ENCODE measurements around the gene LAPTM4A.
"Not testable (repeated sequence)": the region's sequence is repeated elsewhere in the genome, so short reads cannot be mapped to it uniquely, and the experiment has no call there.

LAPTM4A gene

GRCh38 chr2:20077411-20077940, 26.0 kb upstream of the LAPTM4A start:
- no peak for DNase-seq (ENCODE audit: low read depth, low spot score)
- H3K27ac ChIP-seq: no peak overlapping the region

GRCh38 chr2:20076757-20077156, 25.3 kb upstream of the LAPTM4A start:
- no peak for DNase-seq (ENCODE audit: low read depth, low spot score)
- no peak overlapping the region for H3K27ac ChIP-seq

GRCh38 chr2:20074901-20075300, 23.5 kb upstream of the LAPTM4A start:
- DNase-seq (ENCODE audit: low read depth, low spot score): no peak
- no peak overlapping the region for H3K27ac ChIP-seq

GRCh38 chr2:20074046-20074648, 22.7 kb upstream of the LAPTM4A start:
- DNase-seq (ENCODE audit: low read depth, low spot score); H3K27ac ChIP-seq: not testable (repeated sequence)

- DNase-seq (ENCODE audit: low read depth, low spot score): no peak
- no peak overlapping the region for H3K27ac ChIP-seq
These were observed 22.0 kb upstream of the LAPTM4A start for GRCh38 chr2:20073460-20073859.

GRCh38 chr2:20072436-20073158, 21.2 kb upstream of the LAPTM4A start:
- peak overlapping the region; percentile 61 for H3K27ac ChIP-seq
- DNase-seq (ENCODE audit: low read depth, low spot score): no peak

- DNase-seq (ENCODE audit: low read depth, low spot score): peak; percentile 26
- H3K27ac ChIP-seq: peak overlapping the region; percentile 61
These were observed 20.3 kb upstream of the LAPTM4A start for GRCh38 chr2:20071397-20072383.

- DNase-seq (ENCODE audit: low read depth, low spot score): no peak
- no peak overlapping the region for H3K27ac ChIP-seq
These were observed 18.3 kb upstream of the LAPTM4A start for GRCh38 chr2:20069756-20070155.

- DNase-seq (ENCODE audit: low read depth, low spot score): peak; percentile 79
- H3K27ac ChIP-seq: peak overlapping the region; percentile 84
These were observed 16.7 kb upstream of the LAPTM4A start for GRCh38 chr2:20067992-20068584.

GRCh38 chr2:20065885-20066602, 14.6 kb upstream of the LAPTM4A start:
- DNase-seq (ENCODE audit: low read depth, low spot score): peak; percentile 91
- peak overlapping the region; percentile 84 for H3K27ac ChIP-seq

GRCh38 chr2:20064841-20065240, 13.4 kb upstream of the LAPTM4A start:
- no peak for DNase-seq (ENCODE audit: low read depth, low spot score)
- peak overlapping the region; percentile 84 for H3K27ac ChIP-seq

GRCh38 chr2:20064421-20064820, 13.0 kb upstream of the LAPTM4A start:
- no peak for DNase-seq (ENCODE audit: low read depth, low spot score)
- H3K27ac ChIP-seq: peak overlapping the region; percentile 84

GRCh38 chr2:20062615-20063545, 11.5 kb upstream of the LAPTM4A start:
- DNase-seq (ENCODE audit: low read depth, low spot score): no peak
- H3K27ac ChIP-seq: no peak overlapping the region

- no peak for DNase-seq (ENCODE audit: low read depth, low spot score)
- no peak overlapping the region for H3K27ac ChIP-seq
These were observed 10.5 kb upstream of the LAPTM4A start for GRCh38 chr2:20061940-20062339.

- no peak overlapping the region for H3K27ac ChIP-seq
- no peak for DNase-seq (ENCODE audit: low read depth, low spot score)
These were observed 10.0 kb upstream of the LAPTM4A start for GRCh38 chr2:20061476-20061875.

GRCh38 chr2:20060106-20060505, 8.7 kb upstream of the LAPTM4A start:
- H3K27ac ChIP-seq: no peak overlapping the region

GRCh38 chr2:20057268-20057667, 5.8 kb upstream of the LAPTM4A start:
- no peak overlapping the region for H3K27ac ChIP-seq
- no peak for DNase-seq (ENCODE audit: low read depth, low spot score)

More at GRCh38 chr2:20060106-20060505, 8.7 kb upstream of the LAPTM4A start:
- no peak for DNase-seq (ENCODE audit: low read depth, low spot score)

- no peak for DNase-seq (ENCODE audit: low read depth, low spot score)
- H3K27ac ChIP-seq: no peak overlapping the region
These were observed 3.5 kb upstream of the LAPTM4A start for GRCh38 chr2:20054931-20055330.
